NCI-H82 treated with DMSO at 0.1 percent for 48 hours (cell line): ENCODE measurements around the gene C4orf36.

Source experiments
- DNase-seq: peaks from one replicate; lab custom pipeline; 2025; ENCODE audit not compliant: unreplicated experiment; lab: John Stamatoyannopoulos, UW

Gene C4orf36

GRCh38 chr4:86891762-86892635 is at the start of gene C4orf36:
TSS of gene C4orf36 (minus strand) at chr4:86892422. CDS start at chr4:86891520, 902 bp downstream.
- DNase-seq: no peak

- DNase-seq: no peak
Measured at GRCh38 chr4:86940920-86941460, 48.8 kb upstream of the C4orf36 start.

GRCh38 chr4:86939729-86940575 is 47.7 kb upstream of the C4orf36 start:
- no peak for DNase-seq

GRCh38 chr4:86938771-86939520 is 46.7 kb upstream of the C4orf36 start:
- DNase-seq: no peak

- no peak for DNase-seq
Measured at GRCh38 chr4:86935853-86936733, 43.9 kb upstream of the C4orf36 start.

GRCh38 chr4:86935566-86935852 is 43.3 kb upstream of the C4orf36 start:
- DNase-seq: no peak

DNA sequence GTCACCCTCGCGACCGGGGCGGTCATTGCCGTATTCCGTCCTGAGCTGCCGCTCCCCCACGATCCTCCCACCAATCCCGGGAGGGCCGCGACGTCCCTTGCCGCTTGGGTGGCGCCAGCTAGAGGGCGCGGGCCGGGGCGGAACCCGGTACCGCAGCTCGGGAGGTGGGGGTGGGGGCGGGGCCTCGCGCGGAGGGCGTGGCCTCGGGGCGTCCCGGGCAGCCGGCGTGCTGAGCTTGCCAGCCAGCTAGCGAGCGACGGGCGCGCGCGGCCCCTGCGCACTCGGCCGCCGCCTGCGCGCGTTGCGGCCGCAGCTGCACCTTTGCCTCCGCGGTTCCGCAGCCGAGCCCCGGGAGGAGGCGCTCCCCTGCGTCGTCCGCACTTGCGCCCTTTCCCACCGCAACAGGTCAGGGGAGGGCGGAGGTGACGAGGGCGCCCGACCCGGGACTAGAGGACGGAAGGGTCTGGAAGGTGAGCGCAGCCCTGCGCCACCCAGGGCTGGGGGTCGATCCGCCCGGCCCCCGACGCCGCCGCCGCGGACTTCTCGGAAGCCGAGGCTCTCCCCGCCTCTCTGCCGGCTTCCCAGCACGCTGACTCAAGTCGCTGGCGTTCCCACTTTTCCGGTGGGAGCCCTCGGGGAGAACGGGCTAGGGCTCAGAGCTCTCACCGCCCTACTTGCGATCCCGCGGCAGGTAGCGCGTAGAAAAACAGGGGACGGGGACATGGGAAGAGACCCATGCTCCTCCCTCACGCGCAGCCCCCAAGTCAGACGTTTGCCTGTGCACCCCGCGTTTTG is 42.7 kb upstream of the C4orf36 start, which contains the start of gene AFF1:
Gene AFF1 (plus strand): TSS at position 241 of the 795 bp plus-strand sequence. CDS start 13,523 bp downstream, outside the sequence.
- peak; percentile 68 for DNase-seq

GRCh38 chr4:86934147-86934770 is 42.0 kb upstream of the C4orf36 start:
- no peak for DNase-seq

- DNase-seq: no peak
Measured at GRCh38 chr4:86928400-86929255, 36.4 kb upstream of the C4orf36 start.

DNA sequence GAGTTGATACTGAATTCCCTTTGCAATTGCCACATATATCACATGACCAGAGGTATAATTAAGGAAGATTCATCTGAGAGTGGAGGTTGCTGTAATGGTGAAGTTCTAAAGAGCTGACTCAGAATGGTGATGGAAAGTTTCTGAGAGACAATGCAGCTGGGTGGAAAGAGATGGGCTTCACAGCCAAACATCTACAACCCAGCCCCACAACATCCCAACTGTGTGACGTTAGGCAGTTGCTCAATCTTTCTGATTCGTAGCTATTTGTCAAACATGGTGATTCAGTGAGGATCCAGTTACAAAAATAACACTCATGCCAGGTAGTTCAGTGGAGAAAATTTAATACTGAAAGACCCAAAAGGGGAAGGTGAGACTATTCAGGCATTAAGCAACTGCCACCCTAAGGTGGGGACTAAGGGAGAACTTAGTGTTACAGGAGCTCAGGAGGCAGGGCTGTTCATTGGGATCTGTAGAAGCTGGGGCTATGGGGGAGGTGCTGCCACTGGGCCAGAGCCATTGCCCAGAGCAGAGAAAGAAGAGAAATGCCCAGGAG is 35.7 kb upstream of the C4orf36 start:
- DNase-seq: no peak

- DNase-seq: no peak
Measured at GRCh38 chr4:86926435-86927086, 34.3 kb upstream of the C4orf36 start.

- DNase-seq: no peak
Measured at GRCh38 chr4:86924811-86925210, 32.6 kb upstream of the C4orf36 start.

- DNase-seq: no peak
Measured at GRCh38 chr4:86921608-86922252, 29.5 kb upstream of the C4orf36 start.

- DNase-seq: no peak
Measured at GRCh38 chr4:86919561-86920223, 27.5 kb upstream of the C4orf36 start.

GRCh38 chr4:86918539-86919072 is 26.4 kb upstream of the C4orf36 start:
- DNase-seq: no peak
